Kidney glomerular epithelial cell (primary cell): ENCODE measurements around the gene MACROH2A2.
"Not testable (repeated sequence)": the region's sequence is repeated elsewhere in the genome, so short reads cannot be mapped to it uniquely, and the experiment has no call there.

Experiments
- DNase-seq: peaks from one replicate; lab custom pipeline; 2025; lab: John Stamatoyannopoulos, UW

The MACROH2A2 gene

DNA sequence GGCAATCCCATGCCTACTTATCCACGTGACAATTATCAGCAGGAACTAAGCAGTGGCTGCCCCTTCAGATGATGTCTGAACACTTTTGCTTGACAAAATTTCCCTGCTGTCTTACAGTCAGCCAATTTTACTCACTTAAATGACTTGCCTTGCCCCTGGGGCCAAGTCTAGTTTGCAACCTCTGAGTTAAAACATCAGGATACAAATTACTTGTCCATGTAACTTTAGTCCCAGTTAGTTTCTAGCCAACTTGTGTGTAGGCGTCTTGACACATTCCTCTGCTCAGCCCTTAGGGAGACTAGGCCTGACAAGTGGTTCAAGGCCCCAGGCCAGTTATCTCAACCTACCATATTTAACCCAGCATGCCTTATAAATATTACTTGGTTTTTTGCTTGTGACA lies 105.5 kb downstream of the MACROH2A2 start:
- DNase-seq: no peak

DNA sequence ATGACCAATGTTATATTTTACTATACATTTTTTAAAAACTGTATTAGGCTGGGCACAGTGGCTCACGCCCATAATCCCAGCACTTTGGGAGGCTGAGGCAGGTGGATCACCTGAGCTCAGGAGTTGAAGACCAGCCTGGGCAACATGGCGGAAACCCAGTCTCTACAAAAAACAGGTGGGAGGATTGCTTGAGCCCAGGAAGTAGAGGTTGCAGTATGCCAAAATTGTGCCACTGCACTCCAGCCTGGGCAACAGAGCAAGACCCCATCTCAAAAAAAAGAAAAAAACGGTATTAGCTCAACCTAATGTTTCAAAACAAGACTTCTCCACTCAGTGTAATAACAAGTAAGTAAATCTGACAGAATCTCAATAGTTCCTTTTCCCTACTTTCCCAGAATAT lies 106.7 kb downstream of the MACROH2A2 start:
- not testable (repeated sequence) for DNase-seq

DNA sequence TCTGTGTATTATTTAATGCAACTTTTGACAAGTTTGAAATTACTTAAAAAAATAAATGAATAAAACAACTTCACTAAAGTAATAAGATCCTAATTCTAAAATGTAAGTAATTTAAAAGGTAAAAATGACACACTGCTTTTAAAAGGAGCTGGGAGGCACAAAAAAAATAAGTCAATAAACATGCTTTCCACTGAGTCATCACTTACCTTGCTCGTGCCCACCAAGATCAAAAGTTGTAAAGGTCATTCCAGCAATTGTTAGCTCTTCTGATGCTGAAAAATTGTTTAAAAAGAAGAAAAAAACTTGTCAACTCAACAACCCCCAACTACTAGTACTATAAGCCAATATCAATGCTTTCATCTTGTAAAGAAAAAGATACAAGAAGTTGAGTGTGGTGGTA lies 108.2 kb downstream of the MACROH2A2 start:
- DNase-seq: no peak
